WERI-Rb-1 (cell line): ENCODE results near the gene SLC22A1.

Source experiments
- DNase-seq: peaks from one replicate; pipeline ENCODE4 v3.0.0-alpha.2; 2020
- H3K27ac ChIP-seq: fragments of 250-450 bp; sonication (Bioruptor Pico); 2 replicates; pipeline ENCODE4 v1.5.1; 2020; ENCODE audit warnings: mild to moderate bottlenecking, moderate library complexity
- H3K27me3 ChIP-seq: fragments of 250-450 bp; sonication (Bioruptor Pico); 2 replicates; pipeline ENCODE4 v1.5.1; 2021; ENCODE audit warnings: mild to moderate bottlenecking, low read depth, moderate library complexity; ENCODE audit not compliant: insufficient read depth, severe bottlenecking
- H3K36me3 ChIP-seq: fragments of 250-450 bp; sonication (Bioruptor Pico); 2 replicates; pipeline ENCODE4 v1.5.1; 2020; ENCODE audit warnings: mild to moderate bottlenecking, moderate library complexity
- H3K4me3 ChIP-seq: 2 replicates; pipeline ENCODE4 v1.5.1; 2011; ENCODE audit warnings: low read depth, mild to moderate bottlenecking, control low read depth, low read length
- H3K9me3 ChIP-seq: fragments of 250-450 bp; sonication (Bioruptor Pico); 2 replicates; pipeline ENCODE4 v1.5.1; 2021; ENCODE audit warnings: mild to moderate bottlenecking, moderate library complexity; ENCODE audit not compliant: severe bottlenecking
- TF ChIP-seq, protein P1 (sequence below): IDR thresholded peaks from 2 replicates; pipeline ENCODE4 v1.5.1; 2011; ENCODE audit warnings: low read depth, mild to moderate bottlenecking, control low read depth, inconsistent platforms, low read length

Gene SLC22A1

DNA sequence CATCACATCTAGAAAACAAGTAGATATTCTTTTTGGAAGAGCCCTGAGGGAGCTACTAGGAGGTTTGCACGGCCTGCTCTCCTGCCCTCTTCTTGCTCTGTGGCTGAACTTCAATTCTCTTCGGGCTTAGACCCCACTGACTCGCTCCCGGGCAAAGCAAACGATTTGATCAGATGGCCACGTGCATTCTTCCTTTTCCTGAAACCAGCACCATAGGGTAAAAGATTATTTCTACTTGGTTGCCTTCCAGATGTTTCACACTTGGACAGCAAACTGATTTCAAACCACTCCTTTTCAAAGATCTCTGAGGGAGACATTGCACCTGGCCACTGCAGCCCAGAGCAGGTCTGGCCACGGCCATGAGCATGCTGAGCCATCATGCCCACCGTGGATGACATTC, at the start of gene SLC22A1:
TSS of gene SLC22A1 (plus strand) at position 258 of the 400 bp plus-strand sequence. CDS start at position 379, 121 bp downstream.
- H3K4me3 ChIP-seq = no peak within 1 kb of the TSS
- H3K27me3 ChIP-seq = peaks cover 23% of the 10 kb centered on the region
- peaks cover 6% of the 10 kb centered on the region for H3K9me3 ChIP-seq
- TF ChIP-seq, protein P1, sequence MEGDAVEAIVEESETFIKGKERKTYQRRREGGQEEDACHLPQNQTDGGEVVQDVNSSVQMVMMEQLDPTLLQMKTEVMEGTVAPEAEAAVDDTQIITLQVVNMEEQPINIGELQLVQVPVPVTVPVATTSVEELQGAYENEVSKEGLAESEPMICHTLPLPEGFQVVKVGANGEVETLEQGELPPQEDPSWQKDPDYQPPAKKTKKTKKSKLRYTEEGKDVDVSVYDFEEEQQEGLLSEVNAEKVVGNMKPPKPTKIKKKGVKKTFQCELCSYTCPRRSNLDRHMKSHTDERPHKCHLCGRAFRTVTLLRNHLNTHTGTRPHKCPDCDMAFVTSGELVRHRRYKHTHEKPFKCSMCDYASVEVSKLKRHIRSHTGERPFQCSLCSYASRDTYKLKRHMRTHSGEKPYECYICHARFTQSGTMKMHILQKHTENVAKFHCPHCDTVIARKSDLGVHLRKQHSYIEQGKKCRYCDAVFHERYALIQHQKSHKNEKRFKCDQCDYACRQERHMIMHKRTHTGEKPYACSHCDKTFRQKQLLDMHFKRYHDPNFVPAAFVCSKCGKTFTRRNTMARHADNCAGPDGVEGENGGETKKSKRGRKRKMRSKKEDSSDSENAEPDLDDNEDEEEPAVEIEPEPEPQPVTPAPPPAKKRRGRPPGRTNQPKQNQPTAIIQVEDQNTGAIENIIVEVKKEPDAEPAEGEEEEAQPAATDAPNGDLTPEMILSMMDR = no peak
- DNase-seq = no peak
- H3K27ac ChIP-seq = no peak within 1 kb of the TSS
- H3K36me3 ChIP-seq = no peaks in the 10 kb centered on the region

DNA sequence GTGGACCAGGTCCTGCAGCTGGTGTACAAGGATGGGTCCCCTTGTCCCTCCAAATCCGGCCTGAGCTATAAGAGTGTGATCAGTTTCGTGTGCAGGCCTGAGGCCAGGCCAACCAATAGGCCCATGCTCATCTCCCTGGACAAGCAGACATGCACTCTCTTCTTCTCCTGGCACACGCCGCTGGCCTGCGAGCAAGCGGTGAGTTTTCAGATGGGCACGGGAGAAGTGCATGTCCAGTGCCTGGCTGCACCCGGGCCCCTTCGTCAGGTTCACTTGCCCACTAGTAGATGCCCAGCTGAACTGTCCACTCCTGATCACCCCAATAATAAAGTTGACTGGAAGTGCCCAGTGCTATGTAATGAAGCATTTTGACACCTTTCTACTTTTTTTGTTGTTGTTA, 48.3 kb upstream of the SLC22A1 start:
- Histone ChIP-seq H3K27me3 (no peaks in the 10 kb centered on the region), H3K36me3 (peaks cover 63% of the 10 kb centered on the region), H3K27ac (no peak overlapping the region), H3K9me3 (no peaks in the 10 kb centered on the region), H3K4me3 (no peak overlapping the region)
- TF ChIP-seq, protein P1 = no peak
- no peak for DNase-seq

- TF ChIP-seq, protein P1 = no peak
Observed at GRCh38 chr6:160076009-160076408, 45.6 kb upstream of the SLC22A1 start.

GRCh38 chr6:160077024-160077423, 44.6 kb upstream of the SLC22A1 start:
- TF ChIP-seq, protein P1 = no peak
- Histone ChIP-seq H3K36me3 (peaks cover 64% of the 10 kb centered on the region), H3K9me3 (no peaks in the 10 kb centered on the region), H3K4me3 (no peak overlapping the region), H3K27me3 (no peaks in the 10 kb centered on the region), H3K27ac (no peak overlapping the region)
- DNase-seq = no peak

More at GRCh38 chr6:160076009-160076408, 45.6 kb upstream of the SLC22A1 start:
- H3K27me3 ChIP-seq = no peaks in the 10 kb centered on the region
- no peaks in the 10 kb centered on the region for H3K9me3 ChIP-seq
- H3K27ac ChIP-seq = no peak overlapping the region
- DNase-seq = no peak
- no peak overlapping the region for H3K4me3 ChIP-seq
- H3K36me3 ChIP-seq = peaks cover 66% of the 10 kb centered on the region

- no peak overlapping the region for H3K27ac ChIP-seq
- DNase-seq = no peak
- H3K36me3 ChIP-seq = peaks cover 64% of the 10 kb centered on the region
Observed at GRCh38 chr6:160077526-160077925, 44.1 kb upstream of the SLC22A1 start.

More at GRCh38 chr6:160077526-160077925, 44.1 kb upstream of the SLC22A1 start:
- Histone ChIP-seq H3K4me3 (no peak overlapping the region), H3K9me3 (no peaks in the 10 kb centered on the region), H3K27me3 (no peaks in the 10 kb centered on the region)
- TF ChIP-seq, protein P1 = no peak
